Measurements from ENCODE around the gene PMPCA.

DNA sequence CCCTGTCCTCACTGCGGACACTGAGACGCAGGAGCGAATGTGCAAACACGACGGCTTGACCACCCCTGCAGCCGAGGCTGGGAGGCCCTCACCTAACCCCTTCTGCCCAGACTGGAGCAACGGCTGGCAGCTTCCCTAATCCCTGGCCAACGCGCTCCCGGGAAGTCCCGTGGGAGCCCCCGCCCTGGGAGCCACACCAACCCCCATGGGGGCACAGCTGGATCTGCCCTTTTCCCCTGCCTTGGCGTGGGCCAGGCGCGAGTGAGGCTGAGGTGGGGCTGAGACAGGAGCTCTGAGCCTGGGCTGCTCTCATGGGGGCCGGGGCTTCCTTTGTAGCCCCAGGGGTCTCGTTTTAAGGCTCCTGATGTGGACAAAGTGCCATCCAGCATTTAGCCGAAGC lies 42.3 kb upstream of the PMPCA start:
- TF ChIP-seq POLR2A (IDR thresholded peaks at IDR 0.05): no peak
- TF ChIP-seq, protein P1, sequence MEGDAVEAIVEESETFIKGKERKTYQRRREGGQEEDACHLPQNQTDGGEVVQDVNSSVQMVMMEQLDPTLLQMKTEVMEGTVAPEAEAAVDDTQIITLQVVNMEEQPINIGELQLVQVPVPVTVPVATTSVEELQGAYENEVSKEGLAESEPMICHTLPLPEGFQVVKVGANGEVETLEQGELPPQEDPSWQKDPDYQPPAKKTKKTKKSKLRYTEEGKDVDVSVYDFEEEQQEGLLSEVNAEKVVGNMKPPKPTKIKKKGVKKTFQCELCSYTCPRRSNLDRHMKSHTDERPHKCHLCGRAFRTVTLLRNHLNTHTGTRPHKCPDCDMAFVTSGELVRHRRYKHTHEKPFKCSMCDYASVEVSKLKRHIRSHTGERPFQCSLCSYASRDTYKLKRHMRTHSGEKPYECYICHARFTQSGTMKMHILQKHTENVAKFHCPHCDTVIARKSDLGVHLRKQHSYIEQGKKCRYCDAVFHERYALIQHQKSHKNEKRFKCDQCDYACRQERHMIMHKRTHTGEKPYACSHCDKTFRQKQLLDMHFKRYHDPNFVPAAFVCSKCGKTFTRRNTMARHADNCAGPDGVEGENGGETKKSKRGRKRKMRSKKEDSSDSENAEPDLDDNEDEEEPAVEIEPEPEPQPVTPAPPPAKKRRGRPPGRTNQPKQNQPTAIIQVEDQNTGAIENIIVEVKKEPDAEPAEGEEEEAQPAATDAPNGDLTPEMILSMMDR (IDR thresholded peaks at IDR 0.05): no peak

Data from esophagus squamous epithelium (tissue), 4 donors.